Measurements from ENCODE around the gene STOX1.

DNA sequence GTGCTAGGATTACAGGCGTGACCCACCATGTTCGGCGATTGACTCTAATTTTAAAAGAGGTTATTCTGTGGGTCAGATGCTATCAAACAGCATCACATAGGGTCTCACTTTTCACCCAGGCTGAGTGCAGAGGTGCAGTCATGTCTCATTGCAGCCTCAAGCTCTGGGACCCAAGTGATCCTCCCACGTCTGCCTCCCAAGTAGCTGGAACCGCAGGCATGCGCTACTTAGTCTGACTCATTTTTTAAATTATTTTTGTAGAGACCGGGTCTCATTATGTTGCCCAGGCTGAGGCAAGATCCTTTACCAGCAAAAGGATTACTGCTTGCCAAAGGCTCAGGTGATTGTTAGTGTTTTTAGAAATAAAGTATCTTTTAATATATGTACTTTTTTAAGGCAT is 42.9 kb upstream of the STOX1 start:
- TF ChIP-seq, protein P1, sequence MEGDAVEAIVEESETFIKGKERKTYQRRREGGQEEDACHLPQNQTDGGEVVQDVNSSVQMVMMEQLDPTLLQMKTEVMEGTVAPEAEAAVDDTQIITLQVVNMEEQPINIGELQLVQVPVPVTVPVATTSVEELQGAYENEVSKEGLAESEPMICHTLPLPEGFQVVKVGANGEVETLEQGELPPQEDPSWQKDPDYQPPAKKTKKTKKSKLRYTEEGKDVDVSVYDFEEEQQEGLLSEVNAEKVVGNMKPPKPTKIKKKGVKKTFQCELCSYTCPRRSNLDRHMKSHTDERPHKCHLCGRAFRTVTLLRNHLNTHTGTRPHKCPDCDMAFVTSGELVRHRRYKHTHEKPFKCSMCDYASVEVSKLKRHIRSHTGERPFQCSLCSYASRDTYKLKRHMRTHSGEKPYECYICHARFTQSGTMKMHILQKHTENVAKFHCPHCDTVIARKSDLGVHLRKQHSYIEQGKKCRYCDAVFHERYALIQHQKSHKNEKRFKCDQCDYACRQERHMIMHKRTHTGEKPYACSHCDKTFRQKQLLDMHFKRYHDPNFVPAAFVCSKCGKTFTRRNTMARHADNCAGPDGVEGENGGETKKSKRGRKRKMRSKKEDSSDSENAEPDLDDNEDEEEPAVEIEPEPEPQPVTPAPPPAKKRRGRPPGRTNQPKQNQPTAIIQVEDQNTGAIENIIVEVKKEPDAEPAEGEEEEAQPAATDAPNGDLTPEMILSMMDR (IDR thresholded peaks at IDR 0.05; ENCODE audit: low read length): no peak
- TF ChIP-seq EZH2 (IDR thresholded peaks at IDR 0.05; ENCODE audit: borderline replicate concordance, low read length): no peak
